Measurements from ENCODE around the gene GSTM4. TPM values are rescaled to one million over a fixed set of nuclear protein-coding genes. Genes with fewer than 3 reads are reported as not detected.

Gene GSTM4
- total RNA-seq, 1 experiment from 2014 or later, result 5.8 TPM

GRCh38 chr1:109639841-109640184 lies 16.1 kb upstream of the GSTM4 start:
- Mint-ChIP-seq H3K36me3 (ENCODE audit: insufficient read depth, unreplicated experiment) (peaks cover 4% of the 10 kb centered on the region), H3K4me1 (ENCODE audit: insufficient read depth, unreplicated experiment) (peaks cover 8% of the 10 kb centered on the region), H3K27me3 (ENCODE audit: insufficient read depth, unreplicated experiment) (no peaks in the 10 kb centered on the region), H3K27ac (ENCODE audit: low read depth, unreplicated experiment) (no peak overlapping the region), H3K4me3 (ENCODE audit: unreplicated experiment) (no peak overlapping the region), H3K9me3 (ENCODE audit: unreplicated experiment) (no peaks in the 10 kb centered on the region)
- ChIA-PET POLR2A (interaction anchor here (0.6 to 4.2 kb wide), 5 partner anchors 91 to 372 kb away, joined by 3 to 31 read pairs (median 7); partner anchors contain the start of genes AHCYL1 and GNAI3), CTCF (interaction anchor here (0.6 to 17.2 kb wide), 56 partner anchors 8 to 657 kb away, joined by 3 to 459 read pairs (median 6); partner anchors contain the start of genes AHCYL1, AMPD2, GNAI3 and GNAT2)
- TF ChIP-seq, protein P1, sequence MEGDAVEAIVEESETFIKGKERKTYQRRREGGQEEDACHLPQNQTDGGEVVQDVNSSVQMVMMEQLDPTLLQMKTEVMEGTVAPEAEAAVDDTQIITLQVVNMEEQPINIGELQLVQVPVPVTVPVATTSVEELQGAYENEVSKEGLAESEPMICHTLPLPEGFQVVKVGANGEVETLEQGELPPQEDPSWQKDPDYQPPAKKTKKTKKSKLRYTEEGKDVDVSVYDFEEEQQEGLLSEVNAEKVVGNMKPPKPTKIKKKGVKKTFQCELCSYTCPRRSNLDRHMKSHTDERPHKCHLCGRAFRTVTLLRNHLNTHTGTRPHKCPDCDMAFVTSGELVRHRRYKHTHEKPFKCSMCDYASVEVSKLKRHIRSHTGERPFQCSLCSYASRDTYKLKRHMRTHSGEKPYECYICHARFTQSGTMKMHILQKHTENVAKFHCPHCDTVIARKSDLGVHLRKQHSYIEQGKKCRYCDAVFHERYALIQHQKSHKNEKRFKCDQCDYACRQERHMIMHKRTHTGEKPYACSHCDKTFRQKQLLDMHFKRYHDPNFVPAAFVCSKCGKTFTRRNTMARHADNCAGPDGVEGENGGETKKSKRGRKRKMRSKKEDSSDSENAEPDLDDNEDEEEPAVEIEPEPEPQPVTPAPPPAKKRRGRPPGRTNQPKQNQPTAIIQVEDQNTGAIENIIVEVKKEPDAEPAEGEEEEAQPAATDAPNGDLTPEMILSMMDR (IDR thresholded peaks at IDR 0.05; ENCODE audit: unreplicated experiment), result no peak
- no TSS peak for BruUV-seq (replicated peaks)
- intact Hi-C loops (cut with micrococcal nuclease), result loop anchor here (1.0 kb wide), 1 partner anchor 94 kb away; no protein-coding TSS in a partner anchor
- no peak for DNase-seq (ENCODE audit: unreplicated experiment)

DNA sequence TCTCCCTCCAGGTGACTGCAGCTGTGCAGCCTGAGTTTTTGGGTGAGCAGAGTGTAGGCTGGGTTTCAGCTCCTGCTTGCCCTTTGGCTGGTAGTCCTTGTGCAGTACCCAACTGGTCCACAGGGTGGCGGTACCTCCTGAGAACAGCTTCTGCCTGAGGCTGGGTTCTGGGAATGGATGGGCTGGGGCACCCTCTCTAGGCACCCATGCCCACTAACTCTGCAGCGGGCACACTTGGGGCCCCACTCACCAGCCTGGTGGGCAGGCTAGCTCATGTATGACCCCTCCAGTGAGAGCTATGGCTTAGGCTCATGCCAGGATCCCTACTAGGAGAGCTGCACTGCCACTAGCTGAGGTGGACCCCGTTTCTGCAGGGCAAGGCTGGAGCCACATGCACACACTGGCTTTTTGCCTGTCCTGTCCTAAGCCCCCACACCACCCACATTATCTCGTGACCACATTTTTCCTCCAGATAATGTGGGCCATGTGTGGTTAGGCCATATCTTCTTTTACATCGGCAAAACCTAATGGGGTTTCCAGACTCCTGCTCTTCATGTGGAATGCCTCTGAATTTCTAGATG lies 15.5 kb upstream of the GSTM4 start:
- Mint-ChIP-seq H3K27ac (ENCODE audit: low read depth, unreplicated experiment) (no peak overlapping the region), H3K27me3 (ENCODE audit: insufficient read depth, unreplicated experiment) (no peaks in the 10 kb centered on the region), H3K4me3 (ENCODE audit: unreplicated experiment) (no peak overlapping the region), H3K9me3 (ENCODE audit: unreplicated experiment) (no peaks in the 10 kb centered on the region), H3K4me1 (ENCODE audit: insufficient read depth, unreplicated experiment) (peaks cover 8% of the 10 kb centered on the region), H3K36me3 (ENCODE audit: insufficient read depth, unreplicated experiment) (peaks cover 4% of the 10 kb centered on the region)
- peak; percentile 77 for DNase-seq (ENCODE audit: unreplicated experiment)
- no TSS peak for BruUV-seq (replicated peaks)
- ChIA-PET POLR2A (interaction anchor here (0.5 to 4.2 kb wide), 7 partner anchors 91 to 371 kb away, joined by 3 to 31 read pairs (median 3); partner anchors contain the start of genes AHCYL1 and GNAI3), CTCF (interaction anchor here (0.6 to 17.2 kb wide), 63 partner anchors 8 to 1868 kb away, joined by 3 to 459 read pairs (median 4); partner anchors contain the start of genes AHCYL1, AMPD2, GNAI3 and GNAT2)
- TF ChIP-seq, protein P1 (IDR thresholded peaks at IDR 0.05; ENCODE audit: unreplicated experiment), result peak; percentile 95
- intact Hi-C loops (cut with micrococcal nuclease), result loop anchor here (1.0 kb wide), 1 partner anchor 94 kb away; no protein-coding TSS in a partner anchor

DNA sequence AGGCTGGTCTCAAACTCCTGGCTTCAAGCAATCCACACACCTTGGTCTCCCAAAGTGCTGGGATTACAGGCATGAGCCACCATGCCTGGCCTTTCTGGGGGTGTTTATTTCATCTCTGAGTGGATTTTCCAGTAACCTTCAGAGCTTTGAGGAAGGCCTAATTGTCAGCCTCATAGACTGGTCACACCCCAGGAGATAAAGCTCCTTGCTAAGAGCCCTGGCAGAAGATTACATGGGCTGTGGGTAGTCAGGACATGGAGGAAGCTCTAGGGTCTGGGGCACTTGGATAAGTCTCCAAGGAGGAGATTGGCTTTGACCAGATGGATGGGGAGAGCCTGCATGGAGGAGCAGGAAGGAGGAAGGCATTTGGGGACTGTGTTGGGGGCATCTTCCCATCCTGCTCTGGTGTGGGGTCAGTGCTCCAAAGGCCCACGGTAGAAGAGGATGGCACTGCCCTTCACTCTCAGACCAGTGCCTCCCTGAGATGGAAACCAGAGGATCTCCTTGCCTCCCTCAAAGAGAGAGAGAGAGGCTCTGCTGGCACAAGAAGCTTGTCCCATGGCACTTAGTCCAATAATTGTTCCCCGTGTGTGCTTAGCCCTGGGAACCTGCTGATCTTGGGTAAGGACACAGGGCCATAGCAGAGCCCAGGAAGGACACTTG lies 14.7 kb upstream of the GSTM4 start:
- H3K4me3 Mint-ChIP-seq (ENCODE audit: unreplicated experiment), result no peak overlapping the region

More for the DNA sequence above, 14.7 kb upstream of the GSTM4 start:
- Mint-ChIP-seq H3K9me3 (ENCODE audit: unreplicated experiment) (no peaks in the 10 kb centered on the region), H3K27ac (ENCODE audit: low read depth, unreplicated experiment) (no peak overlapping the region), H3K27me3 (ENCODE audit: insufficient read depth, unreplicated experiment) (no peaks in the 10 kb centered on the region), H3K4me1 (ENCODE audit: insufficient read depth, unreplicated experiment) (peaks cover 5% of the 10 kb centered on the region), H3K36me3 (ENCODE audit: insufficient read depth, unreplicated experiment) (peaks cover 4% of the 10 kb centered on the region)
- intact Hi-C loops (cut with micrococcal nuclease), result no loop called here
- CTCF ChIA-PET, result interaction anchor here (0.6 to 17.2 kb wide), 37 partner anchors 9 to 1025 kb away, joined by 3 to 459 read pairs (median 6); partner anchors contain the start of genes AHCYL1, AMPD2, GNAT2 and GPR61
- TF ChIP-seq, protein P1 (IDR thresholded peaks at IDR 0.05; ENCODE audit: unreplicated experiment), result no peak
- BruUV-seq (replicated peaks), result no TSS peak
- POLR2A ChIA-PET, result interaction anchor here (0.5 to 4.2 kb wide), 4 partner anchors 92 to 343 kb away, joined by 3 to 31 read pairs (median 8); partner anchors contain the start of genes AHCYL1 and GNAI3
- DNase-seq (ENCODE audit: unreplicated experiment), result no peak

Data from MCF 10A (cell line).